Hematopoietic multipotent progenitor cell treated with erythropoietin and hydrocortisone succinate and interleukin-3 and kit ligand, for 17 days (in vitro differentiated cells): ENCODE measurements around the gene CD27.
A peak's percentile ranks its signal among the peaks of the same experiment; 100 is the strongest.
"Not testable (repeated sequence)": the region's sequence is repeated elsewhere in the genome, so short reads cannot be mapped to it uniquely, and the experiment has no call there.

Experiments used
- DNase-seq: peaks from one replicate; pipeline ENCODE4 v3.0.0-alpha.2; 2015; ENCODE audit warnings: low spot score

CD27 gene

GRCh38 chr12:6461401-6462233 lies 16.9 kb downstream of the CD27 start:
- DNase-seq: no peak

- no peak for DNase-seq
Measured at GRCh38 chr12:6462234-6462995, 17.7 kb downstream of the CD27 start.

GRCh38 chr12:6463216-6463615 lies 18.5 kb downstream of the CD27 start:
- DNase-seq: no peak

GRCh38 chr12:6463858-6464257 lies 19.1 kb downstream of the CD27 start:
- no peak for DNase-seq

- no peak for DNase-seq
Measured at GRCh38 chr12:6464531-6464930, 19.8 kb downstream of the CD27 start.

GRCh38 chr12:6465467-6466183 lies 20.9 kb downstream of the CD27 start:
- peak; percentile 87 for DNase-seq

- no peak for DNase-seq
Measured at GRCh38 chr12:6466184-6466573, 21.4 kb downstream of the CD27 start.

GRCh38 chr12:6466751-6467150 lies 22.0 kb downstream of the CD27 start:
- DNase-seq: not testable (repeated sequence)

- DNase-seq: not testable (repeated sequence)
Measured at GRCh38 chr12:6467571-6468282, 23.0 kb downstream of the CD27 start.

GRCh38 chr12:6468283-6468575 lies 23.5 kb downstream of the CD27 start:
- DNase-seq: no peak

GRCh38 chr12:6469092-6469491 lies 24.3 kb downstream of the CD27 start:
- peak; percentile 38 for DNase-seq

- DNase-seq: peak; percentile 45
Measured at GRCh38 chr12:6469609-6470374, 25.0 kb downstream of the CD27 start.

GRCh38 chr12:6470375-6471163 lies 25.8 kb downstream of the CD27 start, which contains the start of gene VAMP1:
Gene VAMP1 (minus strand): TSS chr12:6470677. CDS start chr12:6470531, 146 bp downstream.
- DNase-seq: peak; percentile 94

- DNase-seq: no peak
Measured at GRCh38 chr12:6471989-6472360, 27.2 kb downstream of the CD27 start.

GRCh38 chr12:6472491-6472890 lies 27.7 kb downstream of the CD27 start:
- no peak for DNase-seq

GRCh38 chr12:6475233-6475975 lies 30.6 kb downstream of the CD27 start:
- not testable (repeated sequence) for DNase-seq

GRCh38 chr12:6476489-6476888 lies 31.7 kb downstream of the CD27 start:
- no peak for DNase-seq

GRCh38 chr12:6477601-6478377 lies 33.0 kb downstream of the CD27 start:
- not testable (repeated sequence) for DNase-seq

- DNase-seq: no peak
Measured at GRCh38 chr12:6478416-6478815, 33.7 kb downstream of the CD27 start.
